ENCODE results near the gene NID2.

Gene NID2

GRCh38 chr14:52071675-52072074, 2.8 kb upstream of the NID2 start:
- TF ChIP-seq, protein P1, sequence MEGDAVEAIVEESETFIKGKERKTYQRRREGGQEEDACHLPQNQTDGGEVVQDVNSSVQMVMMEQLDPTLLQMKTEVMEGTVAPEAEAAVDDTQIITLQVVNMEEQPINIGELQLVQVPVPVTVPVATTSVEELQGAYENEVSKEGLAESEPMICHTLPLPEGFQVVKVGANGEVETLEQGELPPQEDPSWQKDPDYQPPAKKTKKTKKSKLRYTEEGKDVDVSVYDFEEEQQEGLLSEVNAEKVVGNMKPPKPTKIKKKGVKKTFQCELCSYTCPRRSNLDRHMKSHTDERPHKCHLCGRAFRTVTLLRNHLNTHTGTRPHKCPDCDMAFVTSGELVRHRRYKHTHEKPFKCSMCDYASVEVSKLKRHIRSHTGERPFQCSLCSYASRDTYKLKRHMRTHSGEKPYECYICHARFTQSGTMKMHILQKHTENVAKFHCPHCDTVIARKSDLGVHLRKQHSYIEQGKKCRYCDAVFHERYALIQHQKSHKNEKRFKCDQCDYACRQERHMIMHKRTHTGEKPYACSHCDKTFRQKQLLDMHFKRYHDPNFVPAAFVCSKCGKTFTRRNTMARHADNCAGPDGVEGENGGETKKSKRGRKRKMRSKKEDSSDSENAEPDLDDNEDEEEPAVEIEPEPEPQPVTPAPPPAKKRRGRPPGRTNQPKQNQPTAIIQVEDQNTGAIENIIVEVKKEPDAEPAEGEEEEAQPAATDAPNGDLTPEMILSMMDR (IDR thresholded peaks at IDR 0.05; ENCODE audit: low read depth, low read length, poor library complexity, severe bottlenecking) = no peak
- no peak for TF ChIP-seq EZH2phosphoT487 (IDR thresholded peaks at IDR 0.05; ENCODE audit: borderline replicate concordance, low read length)
- no peaks in the 10 kb centered on the region for H3K4me1 ChIP-seq (ENCODE audit: control insufficient read depth, low read length)
- no peak overlapping the region for H3K4me2 ChIP-seq (ENCODE audit: low read length)
- H3K79me2 ChIP-seq (ENCODE audit: control insufficient read depth, low read length) = no peaks in the 10 kb centered on the region
- H3F3A ChIP-seq (ENCODE audit: control insufficient read depth, insufficient read depth) = no peaks in the 10 kb centered on the region
- H3K27me3 ChIP-seq (ENCODE audit: control insufficient read depth, low read length) = peaks cover 7% of the 10 kb centered on the region; the same call in 1 of the 2 replicates
- no peaks in the 10 kb centered on the region for H3K36me3 ChIP-seq (ENCODE audit: control insufficient read depth, low read length)
- peaks cover 10% of the 10 kb centered on the region for H3K9me3 ChIP-seq (ENCODE audit: control insufficient read depth, insufficient read depth, low read length)
- no peak overlapping the region for H3K27ac ChIP-seq (ENCODE audit: low read depth, low read length)
- H4K20me1 ChIP-seq (ENCODE audit: control insufficient read depth, insufficient read depth, low read depth, low read length) = no peaks in the 10 kb centered on the region
- H3K4me3 ChIP-seq (ENCODE audit: low read length) = no peak overlapping the region
- no peaks in the 10 kb centered on the region for H3K9me2 ChIP-seq (replicated peaks; ENCODE audit: control insufficient read depth, low read length)

DNA sequence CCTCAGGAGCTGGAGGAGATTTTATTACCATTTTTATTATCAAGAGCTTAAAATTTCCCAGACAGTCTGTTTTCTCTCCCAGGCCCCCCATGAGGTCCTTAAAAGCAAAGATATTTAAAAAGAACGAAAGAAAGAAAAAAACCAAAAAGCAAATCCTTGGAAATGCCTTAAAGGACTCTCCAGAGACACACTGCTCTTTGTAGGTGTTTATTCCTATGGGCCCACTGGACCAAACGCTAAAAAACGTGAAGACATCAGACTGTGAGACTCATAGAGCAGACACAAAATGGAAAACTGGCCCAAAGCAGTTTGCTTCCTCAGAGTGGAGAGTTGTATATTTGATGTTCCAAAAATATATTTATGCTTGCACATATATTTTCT, 1.2 kb upstream of the NID2 start:
- Histone ChIP-seq H3K9me3 (ENCODE audit: control insufficient read depth, insufficient read depth, low read length) (peaks cover 10% of the 10 kb centered on the region), H3K4me2 (ENCODE audit: low read length) (no peak overlapping the region), H3K4me3 (ENCODE audit: low read length) (no peak overlapping the region), H3F3A (ENCODE audit: control insufficient read depth, insufficient read depth) (no peaks in the 10 kb centered on the region), H4K20me1 (ENCODE audit: control insufficient read depth, insufficient read depth, low read depth, low read length) (no peaks in the 10 kb centered on the region), H3K4me1 (ENCODE audit: control insufficient read depth, low read length) (no peaks in the 10 kb centered on the region), H3K9me2 (replicated peaks; ENCODE audit: control insufficient read depth, low read length) (no peaks in the 10 kb centered on the region), H3K36me3 (ENCODE audit: control insufficient read depth, low read length) (no peaks in the 10 kb centered on the region), H3K27ac (ENCODE audit: low read depth, low read length) (no peak overlapping the region), H3K27me3 (ENCODE audit: control insufficient read depth, low read length) (peaks cover 7% of the 10 kb centered on the region; the same call in 1 of the 2 replicates), H3K79me2 (ENCODE audit: control insufficient read depth, low read length) (no peaks in the 10 kb centered on the region)
- TF ChIP-seq EZH2phosphoT487 (IDR thresholded peaks at IDR 0.05; ENCODE audit: borderline replicate concordance, low read length) = no peak
- TF ChIP-seq, protein P1 (IDR thresholded peaks at IDR 0.05; ENCODE audit: low read depth, low read length, poor library complexity, severe bottlenecking) = no peak

DNA sequence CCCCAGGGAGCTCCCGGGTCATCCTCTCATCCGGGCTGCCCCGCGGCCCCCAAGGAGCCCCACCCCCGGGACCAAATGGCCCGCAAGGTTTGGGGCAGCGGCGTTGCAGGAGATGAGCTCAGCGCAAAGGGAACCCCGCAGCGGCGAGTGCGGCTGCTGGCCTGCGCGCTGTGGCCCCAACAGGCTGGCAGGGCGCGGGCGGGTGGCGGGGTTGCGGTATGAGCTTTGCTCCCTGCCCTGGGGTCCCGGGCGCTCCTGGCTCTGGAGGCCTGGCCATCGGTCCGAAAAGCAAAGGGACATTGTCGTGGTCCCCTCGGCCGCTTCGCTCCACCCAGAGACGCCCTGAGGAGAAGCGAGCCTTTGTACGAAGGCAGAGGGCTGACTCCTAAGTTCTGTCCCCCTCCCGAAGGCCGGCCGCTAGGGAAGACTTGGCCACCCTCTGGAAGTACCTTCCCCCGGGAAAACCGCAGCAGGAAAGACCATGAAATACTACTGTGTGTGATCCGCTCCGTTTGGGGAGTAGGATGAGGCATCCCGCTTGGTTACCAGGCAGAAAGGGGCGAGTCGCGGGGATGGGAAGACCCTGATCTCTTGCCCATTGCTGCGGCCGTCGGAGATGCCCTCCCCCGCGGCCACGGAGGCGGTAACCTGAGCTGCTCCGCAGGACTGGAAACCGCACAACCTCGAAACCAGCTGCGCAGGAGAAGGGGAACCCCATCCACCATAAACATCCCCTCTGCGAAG, 620 bp upstream of the NID2 start:
- Histone ChIP-seq H3K79me2 (ENCODE audit: control insufficient read depth, low read length) (no peaks in the 10 kb centered on the region), H3K4me3 (ENCODE audit: low read length) (no peak overlapping the region), H3K9me2 (replicated peaks; ENCODE audit: control insufficient read depth, low read length) (no peaks in the 10 kb centered on the region), H3F3A (ENCODE audit: control insufficient read depth, insufficient read depth) (no peaks in the 10 kb centered on the region), H4K20me1 (ENCODE audit: control insufficient read depth, insufficient read depth, low read depth, low read length) (no peaks in the 10 kb centered on the region), H3K27me3 (ENCODE audit: control insufficient read depth, low read length) (peaks cover 7% of the 10 kb centered on the region; the same call in 1 of the 2 replicates), H3K27ac (ENCODE audit: low read depth, low read length) (no peak overlapping the region), H3K36me3 (ENCODE audit: control insufficient read depth, low read length) (no peaks in the 10 kb centered on the region), H3K4me2 (ENCODE audit: low read length) (no peak overlapping the region), H3K9me3 (ENCODE audit: control insufficient read depth, insufficient read depth, low read length) (peaks cover 10% of the 10 kb centered on the region), H3K4me1 (ENCODE audit: control insufficient read depth, low read length) (no peaks in the 10 kb centered on the region)
- no peak for TF ChIP-seq EZH2phosphoT487 (IDR thresholded peaks at IDR 0.05; ENCODE audit: borderline replicate concordance, low read length)
- TF ChIP-seq, protein P1 (IDR thresholded peaks at IDR 0.05; ENCODE audit: low read depth, low read length, poor library complexity, severe bottlenecking) = no peak

All from DOHH2 (cell line).